Stimulated activated CD8-positive, alpha-beta memory T cell treated with anti-CD3 and anti-CD28 coated beads, Interleukin-12 subunit alpha, Interleukin-12 subunit beta, amount 100 ng/mL, for 1 hour (primary cell): ENCODE results near the gene ORAI3.
A peak's percentile ranks its signal among the peaks of the same experiment; 100 is the strongest.

Experiments
- DNase-seq: peaks from one replicate; pipeline ENCODE4 v3.0.0-alpha.2; 2020; ENCODE audit warnings: low read depth

Gene ORAI3

DNA sequence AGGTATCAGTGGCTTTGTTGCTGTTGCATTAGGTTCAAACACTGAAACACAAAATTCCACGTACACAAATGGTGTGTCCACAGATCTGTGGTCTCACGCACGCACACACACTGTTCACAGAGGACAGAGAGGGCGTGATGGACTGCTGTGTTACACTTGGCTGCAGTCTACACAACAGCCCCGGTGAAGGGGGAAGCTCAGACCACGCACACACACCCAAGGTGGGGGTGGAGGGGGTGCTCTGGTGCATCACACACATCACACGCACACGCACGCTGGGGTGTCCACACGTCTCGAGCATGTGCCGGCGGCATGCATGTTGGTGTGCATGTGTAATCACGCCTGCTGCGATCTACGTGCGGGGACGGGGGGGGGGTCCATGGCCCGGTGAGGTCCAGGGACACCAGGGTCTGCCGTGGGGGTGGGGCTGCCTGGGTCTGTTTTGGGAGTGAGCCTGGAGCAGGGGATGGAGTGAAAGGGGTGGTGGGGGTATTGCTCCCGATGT is 43.5 kb downstream of the ORAI3 start:
- no peak for DNase-seq

DNA sequence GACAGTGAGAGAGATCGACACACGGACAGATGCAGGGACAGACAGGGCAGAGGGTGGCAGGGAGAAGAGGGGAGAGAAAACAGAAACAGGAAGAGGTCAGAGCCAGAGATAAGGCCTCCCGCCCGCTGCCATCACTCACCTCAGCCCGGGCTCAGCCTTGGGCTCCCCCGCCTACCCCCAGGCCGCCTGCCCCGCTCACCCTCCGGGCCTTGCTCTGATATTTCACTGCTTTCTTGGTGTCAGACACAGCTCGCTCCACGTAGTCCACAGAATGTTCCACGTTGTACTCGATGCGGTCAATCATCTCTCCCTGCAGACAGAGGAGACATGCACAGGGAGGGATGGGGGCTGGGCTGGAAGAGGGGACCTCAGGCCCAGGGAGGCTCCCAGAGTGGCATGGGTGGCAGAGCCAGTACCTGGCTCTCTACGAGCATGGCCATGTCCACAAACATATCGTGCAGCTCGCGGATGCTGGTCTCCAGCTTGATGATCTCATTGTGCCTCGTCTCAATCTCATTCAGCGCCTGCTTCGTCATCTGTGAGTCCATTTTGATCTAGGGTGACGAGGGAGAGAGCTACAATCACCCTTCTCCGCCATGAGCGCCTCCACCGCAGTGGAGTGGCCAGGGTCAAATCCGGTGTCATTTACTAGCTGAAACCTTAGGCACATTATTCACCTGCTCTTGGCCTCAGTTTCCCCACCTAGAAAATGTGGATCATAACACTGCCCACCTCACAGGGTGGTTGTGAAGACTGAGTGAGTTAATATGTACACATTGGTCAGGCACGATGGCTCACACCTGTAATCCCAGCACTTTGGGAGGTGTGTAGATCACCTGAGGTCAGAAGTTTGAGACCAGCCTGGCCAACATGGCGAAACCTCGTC is 44.3 kb downstream of the ORAI3 start:
- no peak for DNase-seq

DNA sequence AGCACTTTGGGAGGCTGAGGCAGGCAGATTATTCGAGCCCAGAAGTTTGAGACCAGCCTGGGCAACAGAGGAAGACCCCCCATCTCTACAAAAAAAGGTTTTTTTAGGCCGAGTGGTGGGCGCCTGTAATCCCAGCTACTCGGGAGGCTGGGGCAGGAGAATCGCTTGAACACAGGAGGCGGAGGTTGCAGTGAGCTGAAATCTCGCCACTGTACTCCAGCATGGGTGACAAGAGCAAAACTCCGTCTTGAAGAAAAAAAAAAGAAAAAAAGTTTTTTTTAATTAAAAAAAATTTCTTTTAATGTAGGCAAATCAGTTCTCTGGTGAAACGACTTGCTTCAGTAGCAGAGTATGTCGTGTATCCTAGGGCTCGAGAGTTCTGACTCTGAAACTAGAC is 47.1 kb downstream of the ORAI3 start:
- DNase-seq = no peak

DNA sequence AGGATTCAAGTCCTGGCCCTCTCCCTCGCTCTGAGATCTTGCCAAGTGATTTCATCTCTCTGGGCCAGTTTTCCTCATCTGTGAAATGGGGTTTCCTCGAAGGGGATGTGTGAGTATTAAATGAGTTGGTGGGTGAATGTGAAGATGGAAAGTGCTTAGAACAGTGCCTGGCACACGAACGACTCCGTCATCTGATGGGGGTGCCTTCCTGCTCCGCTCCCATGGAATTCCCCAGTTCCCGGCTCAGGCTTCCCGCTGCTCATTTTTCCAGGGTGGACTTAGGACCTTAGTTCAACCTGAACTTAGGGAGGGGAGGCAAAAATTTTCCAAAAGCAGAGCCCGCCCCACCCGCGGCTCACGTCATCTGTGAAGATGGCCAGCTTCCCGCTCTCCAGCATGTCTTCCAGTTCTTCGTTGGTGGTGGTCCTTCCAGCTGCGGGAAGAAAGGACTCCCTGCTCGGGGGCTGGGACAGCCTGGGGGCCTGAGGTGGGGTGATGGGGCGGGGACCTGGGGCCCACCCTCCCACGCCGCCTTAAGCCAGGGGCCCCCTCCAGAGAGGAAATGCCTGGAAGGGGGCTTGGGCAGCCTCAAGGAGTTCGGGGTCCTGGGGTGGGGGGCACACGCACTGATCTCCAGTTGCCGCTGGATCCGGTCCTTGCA is 47.6 kb downstream of the ORAI3 start:
- DNase-seq = no peak

DNA sequence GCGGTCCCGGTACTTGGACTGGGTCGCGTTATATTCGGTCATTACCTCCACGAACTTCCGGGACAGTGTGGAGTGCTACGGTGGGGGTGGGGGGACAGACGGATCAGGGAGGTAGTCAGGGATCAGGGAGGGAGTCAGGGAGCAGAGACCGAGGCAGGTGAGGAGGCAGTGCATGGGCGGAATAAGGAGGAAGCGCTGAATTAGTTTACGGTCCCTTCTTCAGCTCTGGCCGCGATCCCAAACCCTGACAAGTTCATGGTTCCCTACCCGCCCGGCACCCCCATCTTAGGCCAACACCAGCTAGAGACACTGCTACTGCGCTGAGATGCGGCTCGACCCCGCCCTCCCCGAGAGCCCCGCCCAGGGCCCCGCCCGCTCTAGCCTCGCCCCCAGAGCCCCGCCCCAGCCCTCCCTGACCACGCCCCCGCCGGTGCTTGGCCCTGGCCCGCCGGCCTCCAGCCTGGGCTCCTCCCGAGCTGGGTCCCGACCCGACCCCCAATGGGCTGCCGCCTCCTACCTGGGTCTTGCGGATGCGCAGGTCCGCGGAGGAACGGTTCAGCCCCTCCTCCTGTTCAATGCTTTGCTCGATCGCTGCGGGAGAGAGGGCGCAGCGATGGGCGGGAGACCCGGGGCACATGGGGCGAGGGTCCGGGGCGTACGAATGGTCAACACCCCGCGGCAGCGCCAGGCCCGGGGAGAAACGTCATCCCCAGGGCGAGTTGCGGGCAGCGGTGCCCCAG is 48.3 kb downstream of the ORAI3 start:
- DNase-seq = peak; percentile 70

DNA sequence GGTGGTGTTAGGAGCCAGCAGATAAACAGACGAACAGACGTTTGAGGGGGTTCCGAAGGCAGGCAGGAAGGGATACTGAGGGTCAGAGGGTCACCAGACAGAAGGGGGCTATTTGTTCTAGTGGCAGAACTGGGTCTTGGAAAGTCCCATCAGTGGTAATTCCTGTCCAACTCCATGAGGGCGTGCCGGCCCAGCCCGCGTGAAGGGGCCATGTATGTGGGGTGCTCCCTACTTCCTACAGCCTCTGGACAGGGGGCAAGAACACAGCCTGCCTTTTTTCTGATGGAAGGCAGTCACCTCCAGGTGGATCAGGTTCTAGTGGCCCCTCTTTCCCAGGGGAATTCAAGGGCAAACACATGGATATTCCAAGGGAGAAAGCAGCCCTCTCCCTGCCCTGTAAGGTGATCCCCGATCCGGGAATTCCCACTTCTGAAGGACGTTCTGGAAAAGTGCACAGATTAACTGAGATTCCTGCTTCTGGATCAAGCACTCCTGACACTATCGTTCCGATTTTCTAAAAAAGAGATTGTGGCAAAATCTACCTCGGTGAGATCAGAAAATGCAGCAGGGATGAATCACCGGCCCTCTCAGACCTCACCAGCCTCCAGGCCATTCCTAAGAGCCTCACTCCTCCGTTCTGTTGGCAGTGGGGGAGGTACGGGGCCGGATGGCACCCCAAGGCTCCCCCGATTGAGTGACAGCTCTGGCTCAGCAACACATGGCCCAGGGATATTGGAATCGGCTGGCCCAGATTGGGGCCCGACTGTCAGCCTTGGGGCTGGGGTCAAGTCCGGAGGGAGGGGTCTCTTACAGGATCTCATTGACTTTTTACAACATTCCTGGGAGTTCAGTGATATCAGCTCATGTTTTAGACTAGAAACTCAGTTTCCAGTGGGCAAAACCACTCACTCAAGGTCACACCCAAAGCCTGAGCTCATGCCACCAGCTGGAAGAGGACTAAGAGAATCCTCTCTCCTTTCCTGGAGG is 49.1 kb downstream of the ORAI3 start:
- no peak for DNase-seq

DNA sequence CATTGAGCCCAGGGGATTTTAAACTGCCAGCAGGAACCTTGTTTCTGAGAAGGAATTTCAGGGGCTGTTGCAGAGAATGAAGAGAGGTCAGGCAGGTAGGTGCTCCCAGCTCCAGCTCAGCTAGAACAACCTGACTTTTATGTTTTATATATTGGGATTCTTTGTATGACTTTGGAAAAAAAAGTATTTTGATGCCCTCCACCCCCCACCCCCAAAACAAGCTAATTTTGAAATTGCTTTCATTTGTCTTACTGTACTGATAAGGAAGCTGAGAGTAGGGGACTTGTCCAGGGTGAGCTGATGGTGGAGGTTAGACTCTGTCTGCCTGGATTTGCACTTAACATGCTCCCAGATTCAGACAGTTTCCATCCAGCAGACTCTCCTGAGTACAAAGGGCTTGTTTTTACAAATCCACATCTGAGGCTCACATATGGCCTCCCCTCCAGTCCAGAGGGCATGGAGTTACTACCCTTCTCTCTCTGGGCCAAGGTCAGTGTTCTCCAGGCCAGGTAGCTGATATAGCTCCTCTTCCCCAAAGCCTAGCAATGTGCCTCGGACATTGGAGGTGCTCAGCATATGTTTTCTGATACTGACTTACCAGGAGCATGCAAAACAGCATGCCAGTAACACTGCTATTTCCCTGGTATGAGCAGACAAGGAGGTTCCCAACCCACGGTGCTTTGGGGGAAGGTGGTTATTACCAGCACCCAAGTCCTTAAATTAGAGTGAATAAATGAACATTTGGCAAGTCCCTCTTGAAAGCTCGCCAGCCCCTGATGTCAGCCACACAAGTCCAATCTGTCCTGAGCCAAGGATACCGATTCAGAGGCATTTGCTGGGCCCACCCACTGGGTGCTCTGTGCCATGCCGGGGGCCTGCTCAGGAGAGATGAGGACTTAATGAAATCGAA is 50.2 kb downstream of the ORAI3 start:
- DNase-seq = no peak

DNA sequence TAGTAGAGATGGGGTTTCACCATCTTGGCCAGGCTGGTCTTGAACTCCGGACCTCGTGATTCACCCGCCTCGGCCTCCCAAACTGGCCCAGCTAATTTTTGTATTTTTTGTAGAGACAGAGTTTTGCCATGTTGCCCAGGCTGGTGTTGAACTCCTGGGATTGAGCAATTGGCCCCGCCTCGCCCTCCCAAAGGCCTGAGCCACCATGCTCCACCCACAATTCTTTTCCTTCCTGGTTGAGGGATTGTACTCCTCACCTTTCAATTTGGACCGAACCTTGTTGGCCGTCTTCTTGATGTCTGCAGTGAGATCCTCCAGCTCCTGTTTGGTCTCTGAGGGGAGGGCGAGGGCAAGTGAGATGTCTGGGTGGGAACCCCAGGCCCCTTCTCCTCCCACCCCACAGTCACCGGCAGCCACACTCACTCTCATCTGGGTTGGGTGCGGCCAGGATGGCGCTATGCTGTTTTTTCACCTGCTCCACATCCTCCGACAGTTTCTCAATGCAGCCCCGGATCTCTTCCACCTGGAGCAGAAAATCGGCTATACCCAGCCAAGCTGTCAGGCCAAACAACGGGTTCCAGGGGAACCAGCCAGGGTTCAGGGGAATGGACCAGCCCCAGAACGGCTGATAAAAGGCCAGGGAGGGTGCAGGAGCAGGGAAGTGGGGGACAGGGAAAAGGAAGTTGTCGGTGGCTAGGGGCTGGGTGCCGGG is 52.0 kb downstream of the ORAI3 start:
- DNase-seq = no peak

DNA sequence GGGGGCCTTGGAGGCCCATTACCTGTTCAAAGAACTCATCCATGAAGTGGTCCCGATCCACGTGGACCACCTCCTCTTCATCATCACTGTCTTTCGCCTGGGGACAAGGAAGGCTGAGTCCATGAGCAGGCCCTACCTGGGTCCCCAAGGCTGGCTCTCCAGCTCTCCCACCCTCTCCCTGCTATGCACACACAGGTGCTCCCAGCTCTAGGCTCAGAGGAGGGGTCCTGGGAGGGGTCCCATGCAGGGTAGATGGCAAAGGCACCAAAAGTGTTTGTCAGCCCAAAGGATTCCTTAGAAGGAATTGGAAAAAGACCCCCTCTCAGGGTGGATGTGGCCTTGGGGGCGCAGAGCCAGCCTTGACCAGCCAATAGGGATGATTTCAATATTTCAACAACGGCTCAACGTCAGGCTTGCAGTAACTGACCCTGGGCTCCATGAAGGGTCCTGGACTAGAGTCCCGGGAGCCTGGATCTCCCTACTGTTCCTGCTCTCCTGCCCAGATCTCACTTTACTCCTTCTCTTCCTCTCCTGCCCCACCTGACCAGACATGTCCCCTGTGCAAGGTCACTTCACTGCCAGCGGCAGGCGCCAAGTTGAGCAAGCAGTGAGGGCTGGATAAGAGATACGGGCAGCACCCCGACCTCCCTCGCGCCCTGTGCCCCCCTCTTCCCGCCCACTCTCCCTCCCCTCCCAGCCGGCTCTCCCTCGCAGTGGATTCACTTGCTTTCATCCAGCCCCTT is 52.8 kb downstream of the ORAI3 start:
- DNase-seq = no peak

DNA sequence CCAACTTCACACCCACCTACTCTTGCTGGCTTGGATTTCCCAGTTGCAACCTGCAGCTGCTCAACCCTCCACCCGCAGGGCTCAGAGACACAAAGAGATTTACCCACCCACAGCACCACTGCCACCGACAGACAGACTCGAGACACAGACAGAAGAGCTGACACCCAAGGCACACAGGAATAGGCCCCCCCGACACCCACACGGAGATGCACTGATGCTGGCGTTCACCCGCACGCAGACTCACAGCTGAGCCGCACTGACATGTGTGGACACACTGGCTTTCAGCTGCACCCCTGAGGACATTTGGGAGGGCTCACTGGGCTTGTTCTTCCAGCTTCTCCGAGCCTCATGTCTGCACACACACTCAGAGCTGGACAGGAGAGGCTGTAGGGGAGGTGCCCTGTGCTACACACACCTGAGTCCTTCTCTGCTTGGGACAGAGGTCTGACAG is 53.4 kb downstream of the ORAI3 start:
- no peak for DNase-seq

DNA sequence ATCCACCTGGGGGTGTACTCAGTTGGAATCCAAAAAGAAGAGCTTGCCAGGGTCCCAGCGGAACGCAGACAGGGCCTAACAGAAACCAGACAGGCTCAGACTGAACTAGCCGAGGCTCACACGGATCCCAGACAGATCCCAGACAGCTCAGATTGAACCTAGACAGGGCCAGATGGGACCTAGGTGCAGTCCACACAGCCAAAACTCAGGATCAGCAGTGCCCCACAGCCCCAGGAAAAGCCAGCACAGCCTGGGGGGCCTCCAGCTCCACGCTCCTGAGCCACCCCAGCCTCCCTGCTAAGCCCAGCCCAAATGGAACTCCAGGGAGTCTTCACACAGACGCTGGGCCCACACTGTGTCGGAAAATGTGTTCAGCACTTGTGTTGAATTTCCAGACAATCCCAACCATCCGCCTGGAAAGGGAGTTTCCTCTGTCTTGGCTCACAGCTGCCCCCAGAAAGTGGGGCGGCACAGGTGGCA is 54.0 kb downstream of the ORAI3 start:
- no peak for DNase-seq

DNA sequence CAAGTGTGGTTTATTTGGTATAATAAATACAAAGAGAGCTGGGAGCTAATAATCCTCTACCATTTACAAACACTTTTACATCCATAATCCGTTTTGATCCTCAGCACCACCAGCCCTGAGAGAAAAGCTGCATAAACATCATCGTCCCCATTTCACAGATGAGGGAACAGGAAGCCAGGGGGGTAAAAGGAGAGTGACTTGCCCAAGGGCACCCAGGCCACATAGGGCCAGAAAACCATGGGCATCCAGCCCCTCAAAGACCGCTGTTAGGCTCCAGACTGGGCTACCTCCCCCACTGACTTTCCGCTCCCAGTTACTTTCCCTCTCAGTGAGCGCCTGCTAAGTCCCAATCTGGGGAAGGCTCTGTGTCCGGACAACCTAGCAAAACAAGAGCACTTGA is 54.9 kb downstream of the ORAI3 start:
- no peak for DNase-seq
